ENCODE results near the gene BROX. TPM values are rescaled to one million over a fixed set of nuclear protein-coding genes. Genes with fewer than 3 reads are reported as not detected.

Gene BROX
- total and polyA plus RNA-seq, 8 donors: 9.8 to 30.5 (median 14.7) TPM

DNA sequence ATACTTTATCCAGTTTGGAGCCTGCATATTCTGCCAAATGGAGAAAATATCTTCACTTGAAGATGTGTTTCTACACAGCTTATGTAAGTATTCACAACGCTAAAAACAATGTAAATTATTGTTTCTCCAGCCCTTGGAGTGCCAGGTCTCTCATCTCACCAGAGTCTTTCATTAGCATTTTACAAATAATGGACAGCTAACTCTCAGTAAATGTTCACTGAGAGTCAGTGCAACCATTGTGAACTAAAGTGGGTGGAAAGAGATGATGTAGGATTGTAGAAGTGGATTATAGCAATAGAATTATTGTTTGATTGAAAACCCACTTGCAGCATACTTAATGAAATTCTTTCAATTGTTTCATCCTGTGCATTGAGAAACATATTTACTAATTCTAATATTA, 16.4 kb downstream of the BROX start:
- Histone ChIP-seq H3K36me3 (peaks cover 9 to 97% (median 43%) of the 10 kb centered on the region in 3 donors), H3K4me3 (no peak overlapping the region), H3K9me3 (no peaks in the 10 kb centered on the region), H3K27me3 (no peaks in the 10 kb centered on the region), H3K27ac (no peak overlapping the region), H3K4me1 (no peaks in the 10 kb centered on the region)
- no peak for ATAC-seq
- FAIRE-seq: no peak
- TF ChIP-seq CTCF (IDR thresholded peaks at IDR 0.05): no peak
- intact Hi-C loops (cut with DNase I): no loop called here
- no peak for DNase-seq
- 81 to 85% methylated on average over 1 of the region's 1 CpG for WGBS, 2 donors

DNA sequence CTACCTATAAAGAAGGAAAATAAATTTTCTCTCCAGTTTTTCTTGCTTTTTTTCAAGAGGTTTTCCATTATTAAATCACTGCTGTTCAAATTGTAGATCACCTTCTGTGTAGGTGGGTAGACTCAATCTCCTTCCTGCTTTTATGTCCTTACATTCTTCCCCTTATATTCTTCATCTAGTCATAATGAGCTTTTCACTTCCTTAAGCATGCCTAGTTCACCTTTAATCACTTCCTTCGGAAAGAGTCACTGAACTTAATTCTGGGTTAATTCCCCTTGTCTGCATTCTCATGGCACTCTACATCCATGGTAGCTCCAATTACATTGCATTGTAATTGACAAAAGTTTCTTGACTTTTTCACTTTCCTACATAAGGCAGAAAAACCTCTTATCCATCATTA, 18.5 kb downstream of the BROX start:
- H3K27me3 ChIP-seq: no peaks in the 10 kb centered on the region
- TF ChIP-seq CTCF (IDR thresholded peaks at IDR 0.05): no peak
- H3K4me1 ChIP-seq: no peaks in the 10 kb centered on the region
- WGBS, 2 donors: 90% methylated on average over 1 of the region's 1 CpG
- H3K9me3 ChIP-seq: no peaks in the 10 kb centered on the region
- intact Hi-C loops (cut with DNase I): no loop called here
- peaks cover 9 to 87% (median 36%) of the 10 kb centered on the region in 3 donors for H3K36me3 ChIP-seq
- H3K4me3 ChIP-seq: no peak overlapping the region
- H3K27ac ChIP-seq: no peak overlapping the region
- no peak for FAIRE-seq
- ATAC-seq: no peak
- no peak for DNase-seq

DNA sequence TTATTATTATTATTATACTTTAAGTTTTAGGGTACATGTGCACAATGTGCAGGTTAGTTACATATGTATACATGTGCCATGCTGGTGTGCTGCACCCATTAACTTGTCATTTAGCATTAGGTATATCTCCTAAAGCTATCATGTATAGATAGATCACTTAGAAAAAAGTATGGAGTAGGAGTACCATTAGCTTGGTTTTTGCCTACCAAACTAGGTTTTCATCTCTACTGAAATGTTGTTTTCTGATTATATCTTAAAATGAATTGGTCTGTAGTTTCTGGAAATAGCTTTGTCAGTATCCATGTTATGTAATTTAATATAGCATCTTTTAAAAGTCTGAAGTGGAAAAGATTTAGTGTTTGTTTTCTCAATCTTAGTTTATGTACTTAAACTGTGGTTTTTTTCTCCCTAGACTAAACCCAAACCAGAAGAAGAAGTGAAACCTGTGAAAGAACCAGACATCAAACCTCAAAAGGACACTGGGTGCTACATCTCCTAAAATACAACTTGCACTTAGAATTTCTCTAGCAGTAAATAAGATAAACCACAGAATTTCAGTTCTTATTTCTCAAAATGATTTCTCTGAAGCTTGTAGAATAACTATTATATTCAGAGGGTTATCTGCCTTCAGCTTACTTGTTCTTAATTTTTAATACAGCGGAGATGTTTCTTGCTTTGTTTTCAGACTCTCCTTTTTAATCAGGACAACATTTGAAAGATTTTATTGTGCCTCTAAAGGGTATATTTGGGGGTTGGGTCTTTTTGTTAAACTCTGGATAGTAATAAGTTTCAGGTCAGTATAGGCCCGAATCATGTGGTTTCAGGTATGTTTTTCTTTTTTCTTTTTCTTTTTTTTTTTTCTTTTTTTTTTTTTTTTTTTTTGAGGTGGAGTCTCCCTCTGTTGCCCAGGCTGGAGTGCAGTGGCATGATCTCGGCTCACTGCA, 20.1 kb downstream of the BROX start:
- Histone ChIP-seq H3K36me3 (peaks cover 6 to 72% (median 24%) of the 10 kb centered on the region in 3 donors), H3K4me1 (no peaks in the 10 kb centered on the region), H3K4me3 (no peak overlapping the region), H3K27ac (no peak overlapping the region), H3K27me3 (no peaks in the 10 kb centered on the region), H3K9me3 (no peaks in the 10 kb centered on the region)
- WGBS, 2 donors: 92 to 96% methylated on average over 3 of the region's 3 CpGs
- FAIRE-seq (peak; percentile 34), ATAC-seq (peak in 1 of 4 donors; percentile 42), DNase-seq (no peak)
- intact Hi-C loops (cut with DNase I): no loop called here
- TF ChIP-seq CTCF (IDR thresholded peaks at IDR 0.05): no peak

DNA sequence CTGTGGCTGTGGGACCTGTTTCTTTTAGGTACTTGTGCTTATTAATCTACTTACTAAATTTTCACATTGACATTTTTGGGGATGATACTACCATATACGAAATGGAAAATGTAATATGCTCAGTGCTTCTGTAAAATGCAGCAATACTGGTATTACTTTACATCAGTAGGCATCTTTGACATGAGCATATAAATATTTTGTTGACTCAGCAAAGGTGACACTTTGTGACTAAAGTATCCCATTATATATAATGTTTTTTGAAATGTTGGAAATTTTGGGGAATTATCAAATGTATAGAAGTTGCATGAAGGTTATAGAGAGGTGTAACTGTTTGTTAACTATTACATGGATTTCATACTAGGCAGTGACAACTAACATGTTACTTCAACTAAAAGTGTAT, 22.4 kb downstream of the BROX start:
- H3K36me3 ChIP-seq: peaks cover under 1 to 50% (median 10%) of the 10 kb centered on the region in 3 donors
- no peaks in the 10 kb centered on the region for H3K9me3 ChIP-seq
- H3K27ac ChIP-seq: no peak overlapping the region
- WGBS, 2 donors: 69 to 82% methylated on average over 1 of the region's 1 CpG
- FAIRE-seq: no peak
- H3K27me3 ChIP-seq: no peaks in the 10 kb centered on the region
- H3K4me3 ChIP-seq: no peak overlapping the region
- no peak for DNase-seq
- intact Hi-C loops (cut with DNase I): no loop called here
- H3K4me1 ChIP-seq: no peaks in the 10 kb centered on the region
- no peak for TF ChIP-seq CTCF (IDR thresholded peaks at IDR 0.05)
- ATAC-seq: no peak

DNA sequence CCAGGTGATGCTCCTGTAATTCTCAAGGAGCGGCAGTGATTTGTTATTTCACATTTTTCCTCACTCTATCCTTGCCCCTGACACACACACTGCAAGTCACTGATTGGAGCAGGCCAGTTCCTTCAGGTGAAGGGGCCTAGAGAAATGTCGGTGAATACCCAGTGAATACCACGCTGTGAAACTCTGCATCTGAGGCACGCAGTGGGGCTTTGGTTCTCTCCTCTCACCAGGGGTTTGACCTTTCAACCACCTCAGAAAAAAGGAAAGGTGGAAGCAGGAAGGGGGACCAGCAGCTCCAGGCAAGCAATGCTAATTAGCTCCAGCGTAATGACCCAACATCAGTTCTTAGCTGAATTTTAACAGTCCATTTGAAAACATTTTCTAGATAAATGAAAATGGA, 24.1 kb downstream of the BROX start:
- H3K27ac ChIP-seq: no peak overlapping the region
- no peaks in the 10 kb centered on the region for H3K27me3 ChIP-seq
- no peak overlapping the region for H3K4me3 ChIP-seq
- H3K4me1 ChIP-seq: no peaks in the 10 kb centered on the region
- intact Hi-C loops (cut with DNase I): no loop called here
- TF ChIP-seq CTCF (IDR thresholded peaks at IDR 0.05): no peak
- H3K9me3 ChIP-seq: no peaks in the 10 kb centered on the region
- 82 to 85% methylated on average over 5 of the region's 5 CpGs for WGBS, 2 donors
- no peak for FAIRE-seq
- H3K36me3 ChIP-seq: peaks cover 0 to 33% (median 10%) of the 10 kb centered on the region in 3 donors
- no peak for DNase-seq
- no peak for ATAC-seq

Measured in pancreas (tissue), 10 donors.